ENCODE results near the gene ZHX3. TPM values are rescaled to one million over a fixed set of nuclear protein-coding genes. Genes with fewer than 3 reads are reported as not detected.

ZHX3 gene
- total and polyA plus RNA-seq, 2 of the 13 experiments (the other 11 are each of a cell fraction or from before 2014, with no cell fraction given): 8.4 to 11.7 TPM

GRCh38 chr20:41217422-41217821, 100.1 kb downstream of the ZHX3 start:
- H3K9ac ChIP-seq (ENCODE audit: insufficient read depth, low read depth, low read length): no peak overlapping the region
- H3K27ac ChIP-seq (ENCODE audit: extremely low read length, insufficient read depth, low read length): no peak overlapping the region
- no TSS peak for BruUV-seq (replicated peaks)
- no peak overlapping the region for H2AFZ ChIP-seq (ENCODE audit: low read length)
- ATAC-seq (no peak), DNase-seq (ENCODE audit: low spot score) (no peak), FAIRE-seq (no peak)
- no peaks in the 10 kb centered on the region for H3K36me3 ChIP-seq (replicated peaks in 1 of 2; ENCODE audit: control insufficient read depth in 1 of 2, insufficient read depth in 2 of 2, low read length in 2 of 2)
- H3K9me3 ChIP-seq (ENCODE audit: low read length): no peaks in the 10 kb centered on the region
- H3K4me2 ChIP-seq (ENCODE audit: low read depth, low read length): no peak overlapping the region
- WGBS (ENCODE audit: low lambda C conversion rate): 90% methylated on average over 5 of the region's 5 CpGs
- H4K20me1 ChIP-seq (ENCODE audit: insufficient read depth, low read length): no peaks in the 10 kb centered on the region
- no peaks in the 10 kb centered on the region for H3K27me3 ChIP-seq (ENCODE audit: control insufficient read depth in 1 of 2, insufficient read depth in 2 of 2, low read length in 2 of 2)
- no peaks in the 10 kb centered on the region for H3K79me2 ChIP-seq (ENCODE audit: insufficient read depth, low read length)
- H3K4me3 ChIP-seq (replicated peaks in 1 of 3; ENCODE audit: insufficient read depth in 1 of 3, low read depth in 2 of 3, low read length in 3 of 3): no peak overlapping the region
- no peaks in the 10 kb centered on the region for H3K4me1 ChIP-seq (ENCODE audit: insufficient read depth, low read length)
- in situ Hi-C loops (cut with HindIII; ENCODE audit: extremely low pct_ligation_motif_present, low pct_unique_long_range_greater_than_20kb) (no loop called here), intact Hi-C loops (cut with micrococcal nuclease; ENCODE audit: unreplicated experiment) (no loop called here)
- ChIA-PET POLR2A (no interaction called here), CTCF (ENCODE audit: low intra/inter-chr PET ratio, low total read pairs) (no interaction called here)
- TF ChIP-seq ZNF513 (CRISPR knock-in tag; conservative IDR thresholded peaks at IDR 0.05): no peak
- TF ChIP-seq, protein P1, sequence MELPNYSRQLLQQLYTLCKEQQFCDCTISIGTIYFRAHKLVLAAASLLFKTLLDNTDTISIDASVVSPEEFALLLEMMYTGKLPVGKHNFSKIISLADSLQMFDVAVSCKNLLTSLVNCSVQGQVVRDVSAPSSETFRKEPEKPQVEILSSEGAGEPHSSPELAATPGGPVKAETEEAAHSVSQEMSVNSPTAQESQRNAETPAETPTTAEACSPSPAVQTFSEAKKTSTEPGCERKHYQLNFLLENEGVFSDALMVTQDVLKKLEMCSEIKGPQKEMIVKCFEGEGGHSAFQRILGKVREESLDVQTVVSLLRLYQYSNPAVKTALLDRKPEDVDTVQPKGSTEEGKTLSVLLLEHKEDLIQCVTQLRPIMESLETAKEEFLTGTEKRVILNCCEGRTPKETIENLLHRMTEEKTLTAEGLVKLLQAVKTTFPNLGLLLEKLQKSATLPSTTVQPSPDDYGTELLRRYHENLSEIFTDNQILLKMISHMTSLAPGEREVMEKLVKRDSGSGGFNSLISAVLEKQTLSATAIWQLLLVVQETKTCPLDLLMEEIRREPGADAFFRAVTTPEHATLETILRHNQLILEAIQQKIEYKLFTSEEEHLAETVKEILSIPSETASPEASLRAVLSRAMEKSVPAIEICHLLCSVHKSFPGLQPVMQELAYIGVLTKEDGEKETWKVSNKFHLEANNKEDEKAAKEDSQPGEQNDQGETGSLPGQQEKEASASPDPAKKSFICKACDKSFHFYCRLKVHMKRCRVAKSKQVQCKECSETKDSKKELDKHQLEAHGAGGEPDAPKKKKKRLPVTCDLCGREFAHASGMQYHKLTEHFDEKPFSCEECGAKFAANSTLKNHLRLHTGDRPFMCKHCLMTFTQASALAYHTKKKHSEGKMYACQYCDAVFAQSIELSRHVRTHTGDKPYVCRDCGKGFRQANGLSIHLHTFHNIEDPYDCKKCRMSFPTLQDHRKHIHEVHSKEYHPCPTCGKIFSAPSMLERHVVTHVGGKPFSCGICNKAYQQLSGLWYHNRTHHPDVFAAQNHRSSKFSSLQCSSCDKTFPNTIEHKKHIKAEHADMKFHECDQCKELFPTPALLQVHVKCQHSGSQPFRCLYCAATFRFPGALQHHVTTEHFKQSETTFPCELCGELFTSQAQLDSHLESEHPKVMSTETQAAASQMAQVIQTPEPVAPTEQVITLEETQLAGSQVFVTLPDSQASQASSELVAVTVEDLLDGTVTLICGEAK (IDR thresholded peaks at IDR 0.05): no peak
- TF ChIP-seq, protein P1 (CRISPR knock-in tag; IDR thresholded peaks at IDR 0.05): no peak
- TF ChIP-seq ZNF3 (CRISPR knock-in tag; IDR thresholded peaks at IDR 0.05): no peak
- no peak for TF ChIP-seq PHF5A (CRISPR knock-in tag; IDR thresholded peaks at IDR 0.05; ENCODE audit: low read depth, unreplicated experiment)
- TF ChIP-seq RAD51 (IDR thresholded peaks at IDR 0.05; ENCODE audit: borderline replicate concordance): no peak
- TF ChIP-seq, protein P2, sequence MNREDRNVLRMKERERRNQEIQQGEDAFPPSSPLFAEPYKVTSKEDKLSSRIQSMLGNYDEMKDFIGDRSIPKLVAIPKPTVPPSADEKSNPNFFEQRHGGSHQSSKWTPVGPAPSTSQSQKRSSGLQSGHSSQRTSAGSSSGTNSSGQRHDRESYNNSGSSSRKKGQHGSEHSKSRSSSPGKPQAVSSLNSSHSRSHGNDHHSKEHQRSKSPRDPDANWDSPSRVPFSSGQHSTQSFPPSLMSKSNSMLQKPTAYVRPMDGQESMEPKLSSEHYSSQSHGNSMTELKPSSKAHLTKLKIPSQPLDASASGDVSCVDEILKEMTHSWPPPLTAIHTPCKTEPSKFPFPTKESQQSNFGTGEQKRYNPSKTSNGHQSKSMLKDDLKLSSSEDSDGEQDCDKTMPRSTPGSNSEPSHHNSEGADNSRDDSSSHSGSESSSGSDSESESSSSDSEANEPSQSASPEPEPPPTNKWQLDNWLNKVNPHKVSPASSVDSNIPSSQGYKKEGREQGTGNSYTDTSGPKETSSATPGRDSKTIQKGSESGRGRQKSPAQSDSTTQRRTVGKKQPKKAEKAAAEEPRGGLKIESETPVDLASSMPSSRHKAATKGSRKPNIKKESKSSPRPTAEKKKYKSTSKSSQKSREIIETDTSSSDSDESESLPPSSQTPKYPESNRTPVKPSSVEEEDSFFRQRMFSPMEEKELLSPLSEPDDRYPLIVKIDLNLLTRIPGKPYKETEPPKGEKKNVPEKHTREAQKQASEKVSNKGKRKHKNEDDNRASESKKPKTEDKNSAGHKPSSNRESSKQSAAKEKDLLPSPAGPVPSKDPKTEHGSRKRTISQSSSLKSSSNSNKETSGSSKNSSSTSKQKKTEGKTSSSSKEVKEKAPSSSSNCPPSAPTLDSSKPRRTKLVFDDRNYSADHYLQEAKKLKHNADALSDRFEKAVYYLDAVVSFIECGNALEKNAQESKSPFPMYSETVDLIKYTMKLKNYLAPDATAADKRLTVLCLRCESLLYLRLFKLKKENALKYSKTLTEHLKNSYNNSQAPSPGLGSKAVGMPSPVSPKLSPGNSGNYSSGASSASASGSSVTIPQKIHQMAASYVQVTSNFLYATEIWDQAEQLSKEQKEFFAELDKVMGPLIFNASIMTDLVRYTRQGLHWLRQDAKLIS (CRISPR knock-in tag; IDR thresholded peaks at IDR 0.05): no peak
- no peak for TF ChIP-seq LBX2 (CRISPR knock-in tag; IDR thresholded peaks at IDR 0.05; ENCODE audit: borderline replicate concordance)
